Panc1 (cell line): ENCODE results near the gene MYO18A. TPM values are rescaled to one million over a fixed set of nuclear protein-coding genes. Genes with fewer than 3 reads are reported as not detected.
"Not testable (repeated sequence)": the region's sequence is repeated elsewhere in the genome, so short reads cannot be mapped to it uniquely, and the experiment has no call there.

ENCODE experiments used
- ATAC-seq: fragments of 200-7000 bp; cut with Tn5 transposase; 2 replicates; pipeline ENCODE4 v1.9.1; 2020; ENCODE audit warnings: mild to moderate bottlenecking, moderate library complexity
- BruUV-seq: library from RNA; stranded (reverse); fragments of 400-500 nt; replicated peaks from 2 replicates; lab custom pipeline; 2021; lab: Mats Ljungman, UMichigan
- CTCF ChIA-PET: fragments of 300-600 bp; sonication (Branson Sonifier 250); formaldehyde crosslinking; loops from one replicate; lab custom pipeline; 2022; ENCODE audit warnings: antibody characterized with exemption; lab: Charles Lee
- POLR2A ChIA-PET: fragments of 300-600 bp; sonication (Branson Sonifier 250); formaldehyde crosslinking; loops from one replicate; lab custom pipeline; 2022; ENCODE audit warnings: antibody characterized with exemption; lab: Charles Lee
- DNase-seq: peaks from one replicate; pipeline ENCODE4 v3.0.0-alpha.2; 2010; ENCODE audit warnings: low read depth, low spot score
- H3K27ac ChIP-seq: 2 replicates; pipeline ENCODE4 v1.5.1; 2011; ENCODE audit warnings: mild to moderate bottlenecking, low read length, inconsistent platforms
- H3K27me3 ChIP-seq: fragments of 200-500 bp; sonication (Bioruptor generic); 2 replicates; pipeline ENCODE4 v1.6.0; 2014; ENCODE audit warnings: low read length, inconsistent platforms; ENCODE audit not compliant: control insufficient read depth, insufficient read depth
- H3K36me3 ChIP-seq: fragments of 200-500 bp; sonication (Bioruptor generic); 2 replicates; pipeline ENCODE4 v1.5.1; 2014; ENCODE audit warnings: inconsistent platforms, mild to moderate bottlenecking, low read length, moderate library complexity; ENCODE audit not compliant: control insufficient read depth, insufficient read depth
- H3K4me1 ChIP-seq: 2 replicates; pipeline ENCODE4 v1.5.1; 2011; ENCODE audit warnings: inconsistent platforms, mild to moderate bottlenecking, low read length, moderate library complexity; ENCODE audit not compliant: control insufficient read depth, insufficient read depth
- H3K4me3 ChIP-seq, 2 experiments: 2 replicates each; pipeline ENCODE4 v1.5.1; 2011 to 2012; ENCODE audit warnings: low read depth in 2 of 2, low read length in 2 of 2, mild to moderate bottlenecking in 2 of 2, inconsistent platforms in 1 of 2, moderate library complexity in 1 of 2
- H3K9me3 ChIP-seq: fragments of 200-500 bp; sonication (Bioruptor generic); 2 replicates; pipeline ENCODE4 v1.5.1; 2014; ENCODE audit warnings: low read depth, mild to moderate bottlenecking, inconsistent platforms, low read length, moderate library complexity; ENCODE audit not compliant: control insufficient read depth, insufficient read depth
- POLR2AphosphoS5 ChIP-seq: IDR thresholded peaks from 2 replicates; pipeline ENCODE4 v1.6.1; 2012; ENCODE audit warnings: mild to moderate bottlenecking, low read depth, low read length, moderate library complexity
- SIN3A ChIP-seq: IDR thresholded peaks from 2 replicates; pipeline ENCODE4 v1.6.1; 2012; ENCODE audit warnings: low read depth, mild to moderate bottlenecking, low read length, moderate library complexity, borderline replicate concordance; ENCODE audit not compliant: insufficient read depth
- TCF7L2 ChIP-seq: IDR thresholded peaks from 2 replicates; pipeline ENCODE4 v1.6.1; 2011; ENCODE audit warnings: mild to moderate bottlenecking, low read depth, low read length, inconsistent platforms
- in situ Hi-C: cut with HindIII; loops from 2 replicates; pipeline ENCODE4 v1.10.0; 2016; ENCODE audit warnings: low sequenced_read_pairs, low pct_unique_long_range_greater_than_20kb
- intact Hi-C: fragments of 100-400 bp; cut with micrococcal nuclease; formaldehyde crosslinking; loops from one replicate; pipeline ENCODE4 v1.10.0; 2022; ENCODE audit not compliant: unreplicated experiment
- total RNA-seq: library from RNA; stranded (reverse); gene quantifications from one replicate; pipeline ENCODE4 v1.2.1, GENCODE V29; 2021; ENCODE audit not compliant: unreplicated experiment
- TF ChIP-seq, protein P1 (sequence below), 2 experiments: IDR thresholded peaks; 2 replicates each; pipeline ENCODE4 v1.6.1; 2011 to 2012; ENCODE audit warnings: low read depth in 2 of 2, control low read depth in 1 of 2, low read length in 1 of 2, mild to moderate bottlenecking in 1 of 2, moderate library complexity in 1 of 2; ENCODE audit not compliant: insufficient read depth in 1 of 2
- TF ChIP-seq, protein P2 (sequence below): fragments of 450-650 bp; IDR thresholded peaks from 2 replicates; pipeline ENCODE4 v1.5.1; 2017; ENCODE audit warnings: mild to moderate bottlenecking

MYO18A gene
- total RNA-seq, 1 experiment from 2014 or later, result 108 TPM

DNA sequence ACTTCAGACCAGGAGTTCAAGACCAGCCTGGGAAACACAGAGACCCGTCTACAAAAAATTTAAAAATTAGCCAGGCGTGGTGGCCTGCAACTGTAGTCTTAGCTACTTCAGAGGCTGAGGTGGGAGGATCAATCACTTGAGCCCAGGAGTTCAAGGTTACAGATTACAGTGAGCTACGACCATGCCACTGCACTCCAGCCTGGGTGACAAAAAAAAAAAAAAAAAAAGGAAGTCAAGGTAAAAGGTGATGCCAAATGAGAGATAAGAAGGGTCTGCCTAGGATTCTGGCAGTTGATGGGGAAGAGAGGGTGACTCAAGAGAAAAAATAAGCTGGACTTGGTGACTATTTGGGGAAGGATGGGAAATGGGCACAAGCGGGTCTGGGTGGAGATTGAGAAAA, 32.5 kb downstream of the MYO18A start:
- Histone ChIP-seq H3K27me3 (no peaks in the 10 kb centered on the region), H3K27ac (peak overlapping the region; percentile 97; the same call in 1 of the 2 replicates), H3K4me1 (peaks cover 73% of the 10 kb centered on the region), H3K9me3 (no peaks in the 10 kb centered on the region), H3K4me3 (no peak overlapping the region), H3K36me3 (no peaks in the 10 kb centered on the region)
- in situ Hi-C loops (no loop called here), intact Hi-C loops (loop anchor here (2.0 kb wide), 2 partner anchors 33 to 71 kb away; partner anchors contain the start of gene MYO18A)
- ChIA-PET POLR2A (interaction anchor here (0.6 kb wide), 1 partner anchor 164 kb away, joined by 4 read pairs; no protein-coding TSS in a partner anchor), CTCF (interaction anchor here (0.6 to 4.8 kb wide), 5 partner anchors 22 to 182 kb away, joined by 3 to 97 read pairs (median 8); partner anchors contain the start of gene MYO18A)
- BruUV-seq, result no TSS peak
- DNase-seq, result no peak
- TF ChIP-seq SIN3A (no peak), POLR2AphosphoS5 (no peak), TCF7L2 (no peak)
- TF ChIP-seq, protein P1, sequence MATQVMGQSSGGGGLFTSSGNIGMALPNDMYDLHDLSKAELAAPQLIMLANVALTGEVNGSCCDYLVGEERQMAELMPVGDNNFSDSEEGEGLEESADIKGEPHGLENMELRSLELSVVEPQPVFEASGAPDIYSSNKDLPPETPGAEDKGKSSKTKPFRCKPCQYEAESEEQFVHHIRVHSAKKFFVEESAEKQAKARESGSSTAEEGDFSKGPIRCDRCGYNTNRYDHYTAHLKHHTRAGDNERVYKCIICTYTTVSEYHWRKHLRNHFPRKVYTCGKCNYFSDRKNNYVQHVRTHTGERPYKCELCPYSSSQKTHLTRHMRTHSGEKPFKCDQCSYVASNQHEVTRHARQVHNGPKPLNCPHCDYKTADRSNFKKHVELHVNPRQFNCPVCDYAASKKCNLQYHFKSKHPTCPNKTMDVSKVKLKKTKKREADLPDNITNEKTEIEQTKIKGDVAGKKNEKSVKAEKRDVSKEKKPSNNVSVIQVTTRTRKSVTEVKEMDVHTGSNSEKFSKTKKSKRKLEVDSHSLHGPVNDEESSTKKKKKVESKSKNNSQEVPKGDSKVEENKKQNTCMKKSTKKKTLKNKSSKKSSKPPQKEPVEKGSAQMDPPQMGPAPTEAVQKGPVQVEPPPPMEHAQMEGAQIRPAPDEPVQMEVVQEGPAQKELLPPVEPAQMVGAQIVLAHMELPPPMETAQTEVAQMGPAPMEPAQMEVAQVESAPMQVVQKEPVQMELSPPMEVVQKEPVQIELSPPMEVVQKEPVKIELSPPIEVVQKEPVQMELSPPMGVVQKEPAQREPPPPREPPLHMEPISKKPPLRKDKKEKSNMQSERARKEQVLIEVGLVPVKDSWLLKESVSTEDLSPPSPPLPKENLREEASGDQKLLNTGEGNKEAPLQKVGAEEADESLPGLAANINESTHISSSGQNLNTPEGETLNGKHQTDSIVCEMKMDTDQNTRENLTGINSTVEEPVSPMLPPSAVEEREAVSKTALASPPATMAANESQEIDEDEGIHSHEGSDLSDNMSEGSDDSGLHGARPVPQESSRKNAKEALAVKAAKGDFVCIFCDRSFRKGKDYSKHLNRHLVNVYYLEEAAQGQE (IDR thresholded peaks at IDR 0.05; ENCODE audit: insufficient read depth in 1 of 2, low read depth in 2 of 2, low read length in 1 of 2), result no peak
- TF ChIP-seq, protein P2, sequence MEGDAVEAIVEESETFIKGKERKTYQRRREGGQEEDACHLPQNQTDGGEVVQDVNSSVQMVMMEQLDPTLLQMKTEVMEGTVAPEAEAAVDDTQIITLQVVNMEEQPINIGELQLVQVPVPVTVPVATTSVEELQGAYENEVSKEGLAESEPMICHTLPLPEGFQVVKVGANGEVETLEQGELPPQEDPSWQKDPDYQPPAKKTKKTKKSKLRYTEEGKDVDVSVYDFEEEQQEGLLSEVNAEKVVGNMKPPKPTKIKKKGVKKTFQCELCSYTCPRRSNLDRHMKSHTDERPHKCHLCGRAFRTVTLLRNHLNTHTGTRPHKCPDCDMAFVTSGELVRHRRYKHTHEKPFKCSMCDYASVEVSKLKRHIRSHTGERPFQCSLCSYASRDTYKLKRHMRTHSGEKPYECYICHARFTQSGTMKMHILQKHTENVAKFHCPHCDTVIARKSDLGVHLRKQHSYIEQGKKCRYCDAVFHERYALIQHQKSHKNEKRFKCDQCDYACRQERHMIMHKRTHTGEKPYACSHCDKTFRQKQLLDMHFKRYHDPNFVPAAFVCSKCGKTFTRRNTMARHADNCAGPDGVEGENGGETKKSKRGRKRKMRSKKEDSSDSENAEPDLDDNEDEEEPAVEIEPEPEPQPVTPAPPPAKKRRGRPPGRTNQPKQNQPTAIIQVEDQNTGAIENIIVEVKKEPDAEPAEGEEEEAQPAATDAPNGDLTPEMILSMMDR, result no peak
- ATAC-seq, result no peak

DNA sequence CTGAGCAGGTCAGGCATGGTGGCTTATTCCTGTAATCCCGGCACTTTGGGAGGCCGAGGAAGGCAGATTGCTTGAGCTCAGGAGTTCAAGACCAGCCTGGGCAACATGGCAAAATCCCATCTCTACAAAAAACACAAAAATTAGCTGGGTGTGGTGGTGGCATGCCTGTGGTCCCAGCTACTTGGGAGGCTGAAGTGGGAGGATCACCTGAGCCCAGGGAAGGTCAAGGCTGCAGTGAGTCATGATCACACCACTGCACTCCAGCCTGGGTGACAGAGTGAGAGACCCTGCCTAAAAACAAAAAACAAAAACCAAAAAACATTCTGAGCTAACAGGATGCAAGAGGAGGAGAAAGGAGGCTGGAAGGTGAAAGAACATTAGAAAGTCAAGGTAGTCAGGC, 33.0 kb downstream of the MYO18A start:
- H3K36me3 ChIP-seq, H3K9me3 ChIP-seq, ATAC-seq, BruUV-seq, H3K27me3 ChIP-seq, H3K4me3 ChIP-seq, intact Hi-C loops, DNase-seq, in situ Hi-C loops: not testable (repeated sequence)
- peak overlapping the region; percentile 37 for H3K27ac ChIP-seq
- ChIA-PET CTCF (interaction anchor here (1.2 to 4.8 kb wide), 2 partner anchors 23 to 31 kb away, joined by 8 to 97 read pairs; partner anchors contain the start of gene MYO18A), POLR2A (interaction anchor here (0.5 to 0.6 kb wide), 2 partner anchors 145 to 163 kb away, joined by 4 to 7 read pairs; no protein-coding TSS in a partner anchor)
- H3K4me1 ChIP-seq, result peaks cover 68% of the 10 kb centered on the region

DNA sequence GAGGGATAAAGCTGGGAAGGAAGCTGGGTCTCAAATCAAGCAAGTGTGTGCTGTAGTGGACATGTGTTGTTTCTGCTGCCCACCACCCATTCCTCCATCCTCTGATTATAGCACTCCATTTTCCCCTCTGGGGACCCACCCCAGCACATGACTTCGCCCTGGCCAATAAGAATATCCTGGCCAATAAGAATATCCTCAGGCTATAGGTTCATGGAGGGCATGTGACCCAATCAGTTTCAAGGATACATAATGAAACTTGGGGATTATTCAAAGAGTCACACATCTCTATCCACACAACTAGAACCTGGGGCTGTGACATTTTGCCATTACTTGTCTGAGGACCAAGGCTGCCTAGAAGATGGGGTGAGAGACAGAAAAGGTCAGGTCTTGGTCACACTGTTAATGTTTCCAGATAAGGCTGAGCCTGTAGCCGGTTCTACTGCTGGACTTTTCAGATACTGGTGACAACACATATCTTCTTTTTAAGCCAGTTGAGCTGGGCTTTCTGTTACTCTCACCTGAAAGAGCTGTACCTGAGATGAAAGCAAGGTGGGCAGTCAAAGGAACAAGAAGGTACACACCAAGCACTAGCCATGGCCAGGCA, 33.7 kb downstream of the MYO18A start:
- intact Hi-C loops, result no loop called here
- Histone ChIP-seq H3K36me3 (no peaks in the 10 kb centered on the region), H3K4me1 (peaks cover 60% of the 10 kb centered on the region), H3K27ac (peak overlapping the region; percentile 37), H3K9me3 (no peaks in the 10 kb centered on the region), H3K4me3 (no peak overlapping the region), H3K27me3 (no peaks in the 10 kb centered on the region)
- ChIA-PET CTCF (interaction anchor here (1.5 to 4.8 kb wide), 5 partner anchors 22 to 181 kb away, joined by 3 to 97 read pairs (median 23); partner anchors contain the start of gene MYO18A), POLR2A (interaction anchor here (0.5 kb wide), 1 partner anchor 146 kb away, joined by 7 read pairs; no protein-coding TSS in a partner anchor)
- TF ChIP-seq POLR2AphosphoS5, result no peak
- TF ChIP-seq, protein P2, result no peak
- TF ChIP-seq SIN3A, result no peak
- no peak for TF ChIP-seq TCF7L2
- TF ChIP-seq, protein P1 (IDR thresholded peaks at IDR 0.05; ENCODE audit: insufficient read depth in 1 of 2, low read depth in 2 of 2, low read length in 1 of 2), result no peak
- no TSS peak for BruUV-seq
- DNase-seq (no peak), ATAC-seq (no peak)
- in situ Hi-C loops, result no loop called here
